ENCODE results near the gene NRXN3.

The NRXN3 gene

DNA sequence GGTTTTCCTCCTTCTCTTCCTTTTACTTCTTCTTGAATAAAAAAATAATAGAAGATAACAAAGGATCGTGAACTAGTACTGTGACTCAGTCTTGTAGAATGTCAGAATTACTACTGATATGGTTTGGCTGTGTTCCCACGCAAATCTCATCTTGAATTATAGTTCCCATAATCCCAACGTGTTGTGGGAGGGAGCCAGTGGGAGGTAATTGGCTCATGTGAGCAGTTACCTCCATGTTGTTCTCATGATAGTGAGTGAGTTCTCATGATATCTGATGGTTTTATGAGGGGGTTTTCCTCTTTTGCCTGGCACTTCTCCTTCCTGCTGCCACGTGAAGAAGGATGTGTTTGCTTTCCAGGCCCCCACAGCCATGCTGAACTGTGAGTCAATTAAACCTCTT lies 1491.6 kb downstream of the NRXN3 start:
- ATAC-seq (ENCODE audit: low read depth), result no peak; the same call in 2 of the 3 replicates
- H3K27me3 ChIP-seq (ENCODE audit: insufficient read depth, poor library complexity, severe bottlenecking), result no peaks in the 10 kb centered on the region
- H3K36me3 ChIP-seq (ENCODE audit: low read depth), result no peaks in the 10 kb centered on the region
- TF ChIP-seq, protein P1, sequence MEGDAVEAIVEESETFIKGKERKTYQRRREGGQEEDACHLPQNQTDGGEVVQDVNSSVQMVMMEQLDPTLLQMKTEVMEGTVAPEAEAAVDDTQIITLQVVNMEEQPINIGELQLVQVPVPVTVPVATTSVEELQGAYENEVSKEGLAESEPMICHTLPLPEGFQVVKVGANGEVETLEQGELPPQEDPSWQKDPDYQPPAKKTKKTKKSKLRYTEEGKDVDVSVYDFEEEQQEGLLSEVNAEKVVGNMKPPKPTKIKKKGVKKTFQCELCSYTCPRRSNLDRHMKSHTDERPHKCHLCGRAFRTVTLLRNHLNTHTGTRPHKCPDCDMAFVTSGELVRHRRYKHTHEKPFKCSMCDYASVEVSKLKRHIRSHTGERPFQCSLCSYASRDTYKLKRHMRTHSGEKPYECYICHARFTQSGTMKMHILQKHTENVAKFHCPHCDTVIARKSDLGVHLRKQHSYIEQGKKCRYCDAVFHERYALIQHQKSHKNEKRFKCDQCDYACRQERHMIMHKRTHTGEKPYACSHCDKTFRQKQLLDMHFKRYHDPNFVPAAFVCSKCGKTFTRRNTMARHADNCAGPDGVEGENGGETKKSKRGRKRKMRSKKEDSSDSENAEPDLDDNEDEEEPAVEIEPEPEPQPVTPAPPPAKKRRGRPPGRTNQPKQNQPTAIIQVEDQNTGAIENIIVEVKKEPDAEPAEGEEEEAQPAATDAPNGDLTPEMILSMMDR (IDR thresholded peaks at IDR 0.05; ENCODE audit: poor library complexity, severe bottlenecking), result no peak
- H3K9me3 ChIP-seq (ENCODE audit: severe bottlenecking), result peaks cover 3% of the 10 kb centered on the region
- no peak overlapping the region for H3K4me3 ChIP-seq (ENCODE audit: severe bottlenecking)
- DNase-seq (ENCODE audit: low spot score), result no peak
- no peak overlapping the region for H3K27ac ChIP-seq (ENCODE audit: poor library complexity, severe bottlenecking)
- H3K4me1 ChIP-seq (ENCODE audit: insufficient read depth, poor library complexity, severe bottlenecking), result no peaks in the 10 kb centered on the region

- no peak for ATAC-seq (ENCODE audit: low read depth)
Measured at GRCh38 chr14:79663453-79663852, 1493.3 kb downstream of the NRXN3 start.

DNA sequence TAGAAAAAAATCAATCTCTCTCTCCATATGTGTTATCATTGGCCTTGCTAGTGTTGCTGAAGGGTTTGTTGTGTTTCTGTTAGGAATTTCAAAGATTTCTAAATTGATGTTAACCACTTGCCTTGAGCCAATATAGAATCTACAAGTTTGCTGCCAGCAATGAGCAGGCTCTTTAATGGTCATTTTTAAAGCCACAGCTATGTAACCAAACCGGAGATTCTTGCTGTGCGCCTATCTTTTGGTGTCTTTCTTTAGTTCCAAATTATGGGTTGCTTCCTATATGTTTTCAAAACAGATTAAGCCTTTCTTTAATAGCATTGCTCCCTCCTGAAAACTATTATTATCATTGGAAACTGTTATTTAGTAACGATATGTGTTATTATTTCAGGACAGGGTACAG lies 1495.4 kb downstream of the NRXN3 start:
- Histone ChIP-seq H3K27me3 (ENCODE audit: insufficient read depth, poor library complexity, severe bottlenecking) (no peaks in the 10 kb centered on the region), H3K4me1 (ENCODE audit: insufficient read depth, poor library complexity, severe bottlenecking) (no peaks in the 10 kb centered on the region), H3K4me3 (ENCODE audit: severe bottlenecking) (no peak overlapping the region), H3K36me3 (ENCODE audit: low read depth) (no peaks in the 10 kb centered on the region), H3K27ac (ENCODE audit: poor library complexity, severe bottlenecking) (no peak overlapping the region), H3K9me3 (ENCODE audit: severe bottlenecking) (no peaks in the 10 kb centered on the region)
- TF ChIP-seq, protein P1 (IDR thresholded peaks at IDR 0.05; ENCODE audit: poor library complexity, severe bottlenecking), result no peak
- no peak for DNase-seq (ENCODE audit: low spot score)
- no peak for ATAC-seq (ENCODE audit: low read depth)

More at GRCh38 chr14:79663453-79663852, 1493.3 kb downstream of the NRXN3 start:
- no peaks in the 10 kb centered on the region for H3K4me1 ChIP-seq (ENCODE audit: insufficient read depth, poor library complexity, severe bottlenecking)
- H3K27me3 ChIP-seq (ENCODE audit: insufficient read depth, poor library complexity, severe bottlenecking), result no peaks in the 10 kb centered on the region
- no peaks in the 10 kb centered on the region for H3K36me3 ChIP-seq (ENCODE audit: low read depth)
- H3K9me3 ChIP-seq (ENCODE audit: severe bottlenecking), result no peaks in the 10 kb centered on the region
- H3K27ac ChIP-seq (ENCODE audit: poor library complexity, severe bottlenecking), result no peak overlapping the region
- DNase-seq (ENCODE audit: low spot score), result no peak
- H3K4me3 ChIP-seq (ENCODE audit: severe bottlenecking), result no peak overlapping the region
- TF ChIP-seq, protein P1 (IDR thresholded peaks at IDR 0.05; ENCODE audit: poor library complexity, severe bottlenecking), result no peak

GRCh38 chr14:79668951-79669350 lies 1498.8 kb downstream of the NRXN3 start:
- TF ChIP-seq, protein P1 (IDR thresholded peaks at IDR 0.05; ENCODE audit: poor library complexity, severe bottlenecking), result no peak
- H3K27ac ChIP-seq (ENCODE audit: poor library complexity, severe bottlenecking), result no peak overlapping the region
- DNase-seq (ENCODE audit: low spot score) (no peak), ATAC-seq (ENCODE audit: low read depth) (no peak)
- no peaks in the 10 kb centered on the region for H3K9me3 ChIP-seq (ENCODE audit: severe bottlenecking)
- H3K27me3 ChIP-seq (ENCODE audit: insufficient read depth, poor library complexity, severe bottlenecking), result no peaks in the 10 kb centered on the region
- H3K36me3 ChIP-seq (ENCODE audit: low read depth), result no peaks in the 10 kb centered on the region
- H3K4me3 ChIP-seq (ENCODE audit: severe bottlenecking), result no peak overlapping the region
- H3K4me1 ChIP-seq (ENCODE audit: insufficient read depth, poor library complexity, severe bottlenecking), result no peaks in the 10 kb centered on the region

DNA sequence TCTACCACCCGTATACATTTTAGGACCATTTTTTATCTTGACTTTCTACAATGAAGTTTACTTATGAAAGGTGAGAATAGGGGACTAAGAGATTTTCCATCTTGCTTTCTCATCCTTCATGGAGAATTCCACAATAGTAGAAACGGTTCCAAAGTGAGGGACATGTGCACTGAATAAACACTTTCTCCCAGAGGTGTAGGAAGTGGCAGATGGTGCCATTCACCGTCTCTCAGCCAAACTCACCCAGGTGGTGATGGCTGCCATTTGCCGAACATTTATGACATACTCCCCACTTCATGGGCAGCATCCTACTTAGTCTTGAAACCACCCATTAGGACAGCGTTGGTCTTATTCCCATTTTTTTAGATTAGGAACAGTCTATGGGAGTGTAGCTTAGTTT lies 1500.6 kb downstream of the NRXN3 start:
- no peak overlapping the region for H3K27ac ChIP-seq (ENCODE audit: poor library complexity, severe bottlenecking)
- H3K9me3 ChIP-seq (ENCODE audit: severe bottlenecking), result no peaks in the 10 kb centered on the region
- H3K27me3 ChIP-seq (ENCODE audit: insufficient read depth, poor library complexity, severe bottlenecking), result no peaks in the 10 kb centered on the region
- no peaks in the 10 kb centered on the region for H3K36me3 ChIP-seq (ENCODE audit: low read depth)
- no peak for ATAC-seq (ENCODE audit: low read depth)
- TF ChIP-seq, protein P1 (IDR thresholded peaks at IDR 0.05; ENCODE audit: poor library complexity, severe bottlenecking), result no peak
- no peak for DNase-seq (ENCODE audit: low spot score)
- no peaks in the 10 kb centered on the region for H3K4me1 ChIP-seq (ENCODE audit: insufficient read depth, poor library complexity, severe bottlenecking)
- no peak overlapping the region for H3K4me3 ChIP-seq (ENCODE audit: severe bottlenecking)

Data from RWPE2 (cell line).